ENCODE measurements around the gene AAK1.
"Not testable (repeated sequence)": the region's sequence is repeated elsewhere in the genome, so short reads cannot be mapped to it uniquely, and the experiment has no call there.

AAK1 gene

DNA sequence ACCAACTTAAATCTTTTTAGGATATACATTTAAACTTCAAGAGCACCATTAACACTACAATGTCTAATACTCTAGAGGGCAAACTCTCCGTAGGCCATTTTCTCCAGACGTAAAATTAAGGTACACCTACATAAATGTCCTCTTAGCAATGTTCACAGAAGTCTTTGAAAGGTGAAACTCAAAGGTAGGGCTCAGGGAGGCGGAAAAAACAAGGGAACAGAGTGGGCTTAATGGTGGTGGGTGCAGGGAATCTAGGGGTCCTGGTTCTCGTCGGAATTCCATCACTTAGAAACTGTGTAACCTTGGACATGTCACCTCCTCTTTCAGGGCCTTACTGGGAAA is 207.0 kb downstream of the AAK1 start:
- no peak for DNase-seq

DNA sequence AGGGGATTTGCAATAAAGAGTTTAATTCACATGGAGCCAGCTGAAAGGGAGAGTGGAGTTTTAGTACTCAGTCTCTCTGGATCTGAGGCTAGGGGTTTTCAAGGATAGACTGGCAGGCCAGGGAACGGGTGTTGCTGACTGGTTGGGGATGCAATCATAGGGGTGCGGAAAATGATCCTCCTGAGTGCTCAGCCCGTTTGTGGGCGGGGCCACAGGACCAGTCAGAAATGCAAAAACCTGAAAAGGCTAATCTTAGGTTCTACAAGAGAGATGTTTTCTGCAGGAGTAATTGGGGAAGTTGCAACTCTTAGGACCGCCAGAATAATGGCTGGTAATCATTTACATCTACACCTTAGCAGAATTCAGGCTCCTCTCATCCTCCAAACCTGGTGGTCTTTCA is 208.8 kb downstream of the AAK1 start:
- DNase-seq, result no peak

DNA sequence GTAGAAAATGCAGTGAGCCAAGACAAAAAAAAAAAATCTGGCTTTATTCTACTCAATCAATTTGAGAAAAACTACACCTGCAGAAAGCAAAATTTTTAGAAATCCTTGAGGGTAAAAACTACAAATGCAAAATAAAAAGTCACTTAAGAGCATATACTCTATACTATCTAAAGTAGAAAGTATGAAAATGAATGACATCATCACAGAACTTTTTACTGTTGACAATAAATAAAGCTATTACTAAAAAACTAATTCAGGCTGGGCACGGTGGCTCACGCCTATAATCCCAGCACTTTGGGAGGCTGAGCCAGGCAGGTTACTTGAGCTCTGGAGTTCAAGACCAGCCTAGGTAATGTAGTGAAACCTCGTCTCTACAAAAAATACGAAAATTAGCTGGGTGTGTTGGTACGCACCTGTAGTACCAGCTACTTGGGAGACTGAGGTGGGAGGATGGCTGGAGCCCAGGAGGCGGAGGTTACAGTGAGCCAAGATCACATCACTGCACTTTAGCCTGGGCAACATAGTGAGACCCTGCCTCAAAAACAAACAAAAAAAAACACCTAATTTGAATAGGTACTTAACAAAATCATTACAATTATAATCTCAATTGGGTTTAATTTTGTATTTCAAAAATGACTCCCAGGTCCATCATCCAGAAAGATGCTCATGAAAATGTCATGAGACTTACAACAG is 213.9 kb downstream of the AAK1 start:
- no peak for DNase-seq

DNA sequence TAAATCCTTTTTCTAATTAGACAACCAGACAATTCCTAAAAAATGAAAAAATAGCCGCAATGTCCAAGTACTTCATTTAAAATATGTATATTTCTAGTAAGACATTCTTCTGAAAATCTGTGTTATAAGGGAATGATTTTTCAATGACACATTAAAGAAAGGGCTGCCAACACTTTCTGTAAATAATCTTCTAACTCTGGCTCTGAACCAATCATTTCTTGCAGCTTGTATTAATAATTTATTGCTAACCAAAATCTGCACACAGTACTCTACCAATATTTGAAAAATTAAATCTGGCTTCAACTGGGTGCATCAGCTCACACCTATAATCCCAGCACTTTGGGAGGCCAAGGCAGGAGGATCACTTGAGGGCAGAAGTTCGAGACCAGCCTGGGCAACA is 214.6 kb downstream of the AAK1 start:
- no peak for DNase-seq

DNA sequence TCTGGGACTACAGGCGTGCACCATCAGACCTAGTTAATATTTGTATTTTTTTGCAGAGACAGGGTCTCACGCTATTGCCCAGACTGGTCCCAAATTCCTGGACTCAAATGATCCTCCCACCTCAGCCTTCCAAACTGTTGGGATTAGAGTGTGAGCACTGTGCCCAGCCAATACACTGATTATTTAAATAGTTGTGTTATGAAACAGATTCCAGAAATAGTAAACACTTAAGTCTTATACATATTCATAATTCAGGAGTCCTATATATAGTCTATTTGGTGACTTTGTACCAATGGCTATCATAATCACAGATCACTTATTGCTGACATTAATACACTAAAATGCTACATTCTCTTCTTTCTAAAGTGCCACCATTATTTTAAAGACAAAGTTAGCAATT is 219.1 kb downstream of the AAK1 start:
- no peak for DNase-seq

DNA sequence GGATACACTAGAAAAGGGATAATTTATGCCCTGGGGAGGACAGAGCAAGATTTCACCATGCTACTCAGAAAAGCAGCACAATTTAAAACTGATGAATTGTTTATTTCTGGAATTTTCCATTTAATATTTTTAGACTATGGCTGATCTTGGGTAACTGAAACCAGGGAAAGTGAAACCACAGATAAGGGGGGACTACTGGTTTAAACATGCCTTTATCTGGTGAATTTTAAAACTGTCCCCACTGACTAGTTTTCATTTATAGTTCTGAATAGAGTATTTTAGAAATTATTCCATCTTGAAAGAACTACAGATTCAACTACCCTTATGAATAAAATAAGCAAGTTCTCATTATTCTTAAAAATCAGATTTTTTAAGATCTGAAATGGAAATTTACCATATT is 221.3 kb downstream of the AAK1 start:
- DNase-seq, result no peak

DNA sequence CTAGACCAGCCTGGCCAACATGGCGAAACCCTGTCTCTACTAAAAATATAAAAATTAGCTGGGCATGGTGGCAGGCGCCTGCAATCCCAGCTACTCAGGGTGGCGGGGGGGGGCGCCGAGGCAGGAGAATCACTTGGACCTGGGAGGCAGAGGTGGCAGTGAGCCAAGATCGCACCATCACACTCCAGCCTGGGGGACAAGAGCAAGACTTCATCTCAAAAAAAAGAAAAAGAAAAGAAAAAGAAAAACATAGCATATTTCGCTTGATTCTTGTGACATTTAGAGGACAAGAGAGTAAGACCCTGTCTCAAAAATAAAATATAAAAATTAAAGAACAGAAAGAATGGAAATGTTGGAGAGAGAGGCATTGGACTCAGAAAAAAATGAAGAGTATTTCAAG is 224.4 kb downstream of the AAK1 start:
- not testable (repeated sequence) for DNase-seq

DNA sequence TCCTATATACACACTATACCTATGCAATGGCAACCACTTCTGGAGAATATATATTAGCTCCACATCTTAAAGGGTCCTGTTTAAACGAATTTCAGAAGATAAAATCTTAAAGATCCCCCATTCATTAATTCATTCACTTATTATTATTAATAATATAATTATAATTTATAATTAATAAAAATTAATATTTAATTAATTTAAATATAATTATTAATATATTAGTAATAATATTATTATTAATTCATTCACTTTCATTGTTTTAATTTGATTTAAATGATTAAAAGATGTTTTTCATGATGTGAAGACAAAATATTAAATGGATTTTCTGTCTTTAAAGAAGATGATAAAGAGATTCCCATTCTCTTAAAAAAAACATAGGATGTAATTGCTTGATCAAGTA is 227.4 kb downstream of the AAK1 start:
- no peak for DNase-seq

Measured in activated CD8-positive, alpha-beta memory T cell treated with anti-CD3 and anti-CD28 coated beads, Interleukin-2, amount 50 U/mL, for 4 hours (primary cell).